NCI-H1417 treated with DMSO at 0.1 percent for 48 hours (cell line): ENCODE results near the gene SHMT2.
"Not testable (repeated sequence)": the region's sequence is repeated elsewhere in the genome, so short reads cannot be mapped to it uniquely, and the experiment has no call there.

Experiments
- DNase-seq: peaks from one replicate; lab custom pipeline; 2025; lab: John Stamatoyannopoulos, UW

The SHMT2 gene

GRCh38 chr12:57266681-57267080, 37.2 kb downstream of the SHMT2 start:
- DNase-seq = no peak

GRCh38 chr12:57268264-57268663, 38.8 kb downstream of the SHMT2 start:
- no peak for DNase-seq

GRCh38 chr12:57270966-57271470, 41.5 kb downstream of the SHMT2 start:
- DNase-seq = no peak

GRCh38 chr12:57272337-57273151, 43.0 kb downstream of the SHMT2 start:
- no peak for DNase-seq

- no peak for DNase-seq
Observed at GRCh38 chr12:57273516-57273915, 44.0 kb downstream of the SHMT2 start.

- not testable (repeated sequence) for DNase-seq
Observed at GRCh38 chr12:57276233-57276632, 46.7 kb downstream of the SHMT2 start.

GRCh38 chr12:57276935-57277563, 47.5 kb downstream of the SHMT2 start:
- no peak for DNase-seq

GRCh38 chr12:57278465-57279381, 49.2 kb downstream of the SHMT2 start:
- no peak for DNase-seq

- DNase-seq = no peak
Observed at GRCh38 chr12:57280211-57281062, 50.9 kb downstream of the SHMT2 start.

GRCh38 chr12:57282073-57282472, 52.6 kb downstream of the SHMT2 start:
- not testable (repeated sequence) for DNase-seq
